SH-SY5Y (cell line): ENCODE results near the gene HAPSTR1.

ENCODE experiments used
- GATA2 ChIP-seq: IDR thresholded peaks from 2 replicates; pipeline ENCODE4 v1.6.1; 2011; ENCODE audit warnings: mild to moderate bottlenecking, low read depth, low read length
- GATA3 ChIP-seq: IDR thresholded peaks from 2 replicates; pipeline ENCODE4 v1.6.1; 2011; ENCODE audit warnings: low read depth, mild to moderate bottlenecking, low read length, moderate library complexity

Gene HAPSTR1

GRCh38 chr16:9058211-9058610 lies 33.2 kb upstream of the HAPSTR1 start:
- TF ChIP-seq GATA2: no peak
- no peak for TF ChIP-seq GATA3

DNA sequence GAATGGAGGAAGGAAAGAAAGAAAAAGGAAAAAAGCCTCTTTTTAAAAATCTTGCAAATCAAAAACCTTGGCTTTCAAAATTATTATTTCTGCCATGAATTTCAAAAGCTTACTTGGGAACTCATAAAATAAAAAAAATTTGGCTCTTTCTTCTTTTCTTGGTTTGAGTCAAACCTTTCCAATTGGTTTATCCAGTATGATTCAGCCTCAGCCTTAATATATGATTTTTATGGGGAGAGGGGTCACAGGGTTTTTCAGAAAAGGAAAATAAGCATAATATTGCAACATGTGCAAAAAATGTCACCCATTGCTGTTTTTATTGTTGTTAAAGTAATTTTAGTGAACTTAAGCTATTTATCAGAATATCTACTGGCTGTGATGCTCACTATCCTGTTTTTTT lies 31.2 kb upstream of the HAPSTR1 start:
- TF ChIP-seq GATA2 (no peak), GATA3 (no peak)

- TF ChIP-seq GATA3 (no peak), GATA2 (no peak; the same call in 1 of the 2 replicates)
Measured at GRCh38 chr16:9061358-9061813, 30.1 kb upstream of the HAPSTR1 start.

DNA sequence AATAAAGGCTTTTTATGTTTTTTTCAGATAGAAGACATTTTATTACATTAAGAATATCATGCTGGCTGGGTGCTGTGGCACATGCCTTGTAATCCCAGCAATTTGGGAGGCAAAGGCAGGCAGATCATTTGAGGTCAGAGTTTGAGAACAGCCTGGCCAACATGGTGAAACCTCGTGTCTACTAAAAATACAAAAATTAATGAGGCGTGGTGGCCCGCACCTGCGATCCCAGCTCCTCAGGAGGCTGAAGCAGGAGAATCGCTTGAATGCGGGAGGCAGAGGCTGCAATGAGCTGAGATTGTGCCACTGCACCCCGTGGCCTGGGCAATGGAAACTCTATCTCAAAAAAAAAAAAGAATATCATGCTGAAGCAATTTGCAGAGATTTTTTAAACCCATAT lies 29.1 kb upstream of the HAPSTR1 start:
- TF ChIP-seq GATA2 (no peak), GATA3 (no peak)

DNA sequence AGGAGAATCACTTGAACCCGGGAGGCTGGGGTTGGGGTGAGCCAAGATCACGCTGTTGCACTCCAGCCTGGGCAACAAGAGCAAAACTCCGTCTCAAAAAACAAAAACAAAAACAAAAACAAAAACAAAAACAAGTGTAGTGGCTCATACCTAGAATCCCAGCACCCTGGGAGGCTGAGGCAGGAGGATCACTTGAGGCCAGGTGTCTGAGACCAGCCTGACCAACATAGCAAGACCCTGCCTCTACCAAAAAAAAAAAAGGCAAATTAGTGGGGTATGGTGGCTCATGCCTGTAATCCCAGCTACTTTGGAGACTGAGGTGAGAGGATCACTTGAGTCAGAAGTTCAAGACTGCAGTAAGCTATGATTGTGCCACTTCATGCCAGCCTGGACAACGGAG lies 26.4 kb upstream of the HAPSTR1 start:
- TF ChIP-seq GATA2 (no peak), GATA3 (no peak)

DNA sequence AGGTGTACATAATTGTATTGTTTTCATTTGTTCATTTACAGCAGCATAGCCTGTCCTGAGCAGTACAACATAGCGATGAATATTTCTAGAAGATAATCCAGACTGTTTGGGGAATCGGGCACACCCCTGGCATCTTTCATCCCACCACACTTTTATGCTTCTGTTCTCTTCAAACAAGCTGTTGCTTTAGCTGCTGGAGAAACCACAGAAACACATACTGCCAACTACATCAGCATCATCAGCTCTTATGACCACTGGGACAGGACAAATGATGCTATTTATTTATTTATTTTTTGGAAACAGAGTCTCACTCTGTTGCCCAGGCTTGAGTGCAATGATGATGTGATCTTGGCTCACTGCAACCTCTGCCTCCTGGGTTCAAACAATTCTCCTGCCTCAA lies 22.6 kb upstream of the HAPSTR1 start:
- TF ChIP-seq GATA2 (no peak), GATA3 (no peak)

DNA sequence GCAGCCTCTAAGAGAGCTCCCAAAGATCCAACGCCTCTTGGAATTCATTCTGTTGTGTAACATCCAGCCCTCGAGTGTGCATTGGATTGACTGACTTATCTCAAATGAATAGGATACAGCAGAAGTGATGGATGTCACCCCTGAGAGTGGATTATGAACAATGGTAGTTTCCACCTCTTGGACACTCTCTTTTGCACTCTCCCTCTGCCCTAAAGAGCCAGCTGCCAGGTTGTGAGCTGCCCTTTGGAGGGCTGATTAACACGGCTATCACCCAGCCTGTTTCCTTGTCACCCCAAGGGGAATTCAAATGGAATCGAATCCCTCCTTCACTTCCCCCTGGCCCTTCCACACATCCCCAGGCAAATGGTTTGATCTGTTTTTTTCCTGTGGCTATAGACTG lies 21.2 kb upstream of the HAPSTR1 start:
- TF ChIP-seq GATA3 (no peak), GATA2 (no peak)

DNA sequence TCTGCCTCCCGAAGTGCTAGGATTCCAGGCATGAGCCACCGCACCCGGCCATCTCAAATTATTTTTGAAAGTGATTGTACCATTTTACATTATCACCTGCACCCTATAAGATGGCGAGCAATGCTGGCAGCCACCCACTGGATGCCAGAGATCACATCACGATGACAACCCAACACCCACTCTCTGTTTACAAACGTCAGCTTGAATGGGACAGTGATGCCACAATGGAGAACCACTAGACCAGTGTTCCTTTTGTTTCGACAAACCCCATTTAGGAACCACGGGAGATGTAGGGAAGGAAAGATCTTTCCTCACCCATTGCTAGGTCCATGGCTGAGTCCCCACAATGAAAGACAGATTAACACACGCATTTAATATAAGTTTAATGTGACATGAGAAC lies 20.1 kb upstream of the HAPSTR1 start:
- TF ChIP-seq GATA2 (no peak), GATA3 (no peak)

DNA sequence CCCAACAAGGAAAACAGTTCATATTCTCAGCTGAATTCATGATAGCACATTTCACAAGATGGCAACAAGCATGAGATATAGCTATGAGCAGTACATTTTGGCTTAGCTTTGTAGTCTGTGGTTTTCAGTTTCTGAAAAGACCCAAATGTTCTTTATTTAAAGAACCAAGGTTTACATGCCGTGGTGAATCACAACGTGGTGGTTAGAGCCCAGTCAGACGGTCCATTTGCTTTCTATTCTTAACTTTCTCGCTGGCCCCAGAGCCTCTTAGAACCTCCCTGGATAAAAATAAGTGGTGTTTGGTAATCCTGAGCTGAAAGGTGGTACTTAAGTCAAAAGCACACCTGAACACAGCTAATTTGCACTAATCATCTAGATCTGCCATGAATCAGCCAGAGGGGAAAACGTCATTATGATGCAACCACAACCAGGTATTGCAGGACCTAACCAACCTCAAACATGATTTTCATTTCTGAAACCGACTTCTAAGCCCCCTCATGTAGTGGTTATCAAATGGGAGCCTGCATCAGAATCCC lies 18.6 kb upstream of the HAPSTR1 start:
- no peak for TF ChIP-seq GATA3

DNA sequence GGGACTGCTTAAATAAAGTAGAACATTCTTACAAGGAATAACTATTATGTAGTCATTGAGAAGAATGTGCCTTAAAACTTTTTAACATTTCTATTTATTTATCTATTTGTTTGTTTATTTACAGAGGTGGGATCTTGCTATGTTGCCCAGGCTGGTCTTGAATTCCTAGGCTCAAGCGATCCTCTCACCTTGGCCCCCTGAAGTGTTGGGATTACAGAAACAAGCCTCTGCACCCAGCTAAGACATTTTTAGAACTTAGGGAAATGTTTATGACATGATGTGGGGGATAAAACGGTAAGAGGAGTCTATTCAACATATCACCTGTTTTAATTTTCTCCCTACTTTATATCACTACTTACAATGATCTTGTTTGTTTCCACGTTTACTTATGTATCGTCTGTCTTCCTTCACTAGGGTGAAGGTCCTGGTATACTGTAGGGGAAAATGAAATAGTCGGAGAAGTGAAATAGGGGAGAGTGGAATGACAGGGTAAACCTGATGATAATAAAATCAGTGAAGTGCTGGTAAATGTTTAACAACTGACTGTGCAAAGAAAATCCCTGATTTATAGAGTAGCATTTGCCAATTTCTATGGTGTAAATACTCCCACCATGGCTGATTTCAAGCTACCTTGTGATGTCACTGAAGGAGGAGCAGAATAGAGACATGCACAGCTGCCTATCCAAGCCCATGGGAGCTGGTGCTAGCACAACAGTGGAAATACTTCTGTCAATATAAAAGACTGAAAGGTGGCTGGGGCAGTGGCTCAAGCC lies 16.0 kb upstream of the HAPSTR1 start:
- TF ChIP-seq GATA2 (no peak), GATA3 (no peak)

DNA sequence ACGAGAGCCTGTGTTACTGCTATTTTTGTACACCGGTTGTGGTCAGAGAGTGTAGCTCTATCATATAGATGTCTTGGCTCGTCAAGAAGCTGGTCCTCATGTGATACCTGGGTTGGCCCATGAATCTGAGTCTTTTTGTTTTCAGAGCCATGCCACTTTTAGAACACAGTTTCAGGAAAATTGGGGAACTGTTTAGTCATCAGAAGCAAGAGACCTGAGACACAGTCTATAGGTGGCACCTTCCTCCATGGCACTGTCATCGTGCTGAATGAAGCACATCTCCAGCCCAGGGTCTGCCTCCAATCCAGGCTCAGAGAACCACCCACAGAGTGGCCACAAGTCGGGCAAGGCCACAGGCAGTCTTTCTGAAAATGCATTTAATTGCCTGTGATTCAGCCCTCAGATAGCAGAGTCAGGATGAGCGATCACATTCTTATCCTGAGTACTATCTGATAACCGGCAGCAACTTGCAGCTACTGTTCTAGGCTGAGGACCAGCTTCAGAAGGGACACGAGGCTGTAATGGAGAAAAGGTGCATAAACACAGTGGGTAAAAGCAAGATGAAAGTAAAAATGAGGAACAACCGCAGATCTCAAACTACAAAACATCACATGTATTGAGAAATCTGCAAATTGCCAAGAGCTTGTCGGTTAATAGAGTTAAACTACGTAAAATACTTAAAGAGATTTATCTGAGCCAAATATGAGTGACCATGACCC lies 14.2 kb upstream of the HAPSTR1 start:
- peak; percentile 85 for TF ChIP-seq GATA2
- TF ChIP-seq GATA3: peak; percentile 44; the same call in 1 of the 2 replicates

DNA sequence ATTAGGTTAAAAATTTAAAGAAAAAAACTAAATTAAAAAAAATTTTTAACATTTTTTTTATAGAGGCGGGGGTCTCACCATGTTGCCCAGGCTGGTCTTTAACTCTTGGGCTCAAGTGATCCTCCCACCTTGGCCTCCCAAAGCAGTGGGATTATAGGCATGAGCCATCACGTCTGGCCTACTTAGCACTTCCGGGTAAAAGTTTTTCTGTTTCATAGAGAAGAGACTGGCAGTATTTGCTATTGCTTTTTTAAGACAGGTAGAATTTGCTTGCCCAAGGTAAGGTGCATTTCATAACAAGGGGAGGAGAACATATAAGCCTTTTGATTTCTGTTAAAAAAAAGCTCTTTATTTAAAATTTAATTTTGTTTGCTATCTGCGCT lies 12.0 kb upstream of the HAPSTR1 start:
- TF ChIP-seq GATA2 (no peak), GATA3 (no peak)

GRCh38 chr16:9081158-9081557 lies 10.3 kb upstream of the HAPSTR1 start:
- TF ChIP-seq GATA3 (no peak), GATA2 (no peak)

DNA sequence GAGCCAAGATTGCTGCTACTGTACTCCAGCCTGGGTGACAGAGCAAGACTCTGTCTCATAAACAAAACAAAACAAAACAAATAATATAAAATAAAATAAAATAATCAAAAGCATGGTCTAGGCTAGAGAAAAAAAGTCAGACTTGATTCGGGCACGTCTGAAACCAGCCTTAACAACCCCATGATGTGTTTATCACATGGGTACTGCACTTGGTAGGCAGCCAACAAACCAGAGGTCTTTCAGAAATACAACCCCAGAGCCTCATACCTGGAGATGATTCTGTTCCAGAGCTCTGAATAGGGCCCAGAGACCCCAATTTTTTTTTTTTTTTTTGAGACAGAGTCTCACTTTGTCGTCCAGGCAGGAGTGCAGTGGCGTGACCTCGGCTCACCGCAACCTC lies 9.6 kb upstream of the HAPSTR1 start:
- TF ChIP-seq GATA3 (no peak), GATA2 (no peak)

DNA sequence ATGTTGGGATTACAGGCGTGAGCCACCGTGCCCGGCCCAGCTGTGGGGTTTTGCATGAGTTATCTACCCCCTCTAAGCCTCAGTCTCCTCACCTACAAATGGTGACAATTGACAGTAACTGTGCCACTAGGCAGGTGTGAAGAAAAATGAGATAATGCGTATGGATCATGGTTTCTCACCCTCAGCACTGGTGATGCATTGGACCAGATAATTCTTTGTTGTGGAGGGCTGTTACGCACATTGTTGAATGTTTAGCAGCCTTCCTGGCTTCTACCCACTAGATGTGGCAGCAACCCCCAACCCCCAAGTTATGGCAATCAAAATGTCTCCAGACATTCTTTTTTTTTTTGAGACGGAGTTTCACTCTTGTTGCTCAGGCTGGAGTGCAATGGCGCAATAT lies 9.0 kb upstream of the HAPSTR1 start:
- no peak for TF ChIP-seq GATA2
- TF ChIP-seq GATA3: no peak

DNA sequence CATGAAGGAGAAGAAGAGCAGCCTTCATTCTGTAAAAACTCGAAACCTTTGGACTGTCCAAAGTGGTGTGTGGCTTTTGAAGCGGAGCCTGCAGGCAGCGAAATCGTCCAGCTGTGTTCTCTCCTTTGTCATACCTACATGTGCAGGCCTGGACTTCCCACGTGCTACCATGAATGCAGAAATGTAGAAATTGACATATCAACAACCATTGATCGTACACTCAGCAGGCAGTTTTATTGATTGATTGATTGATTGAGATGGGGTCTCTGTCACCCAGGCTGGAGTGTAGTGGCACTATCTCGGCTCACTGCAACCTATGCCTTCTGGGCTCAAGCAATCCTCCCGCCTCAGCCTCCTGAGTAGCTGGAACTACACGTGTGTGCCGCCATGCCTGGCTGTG lies 2.6 kb upstream of the HAPSTR1 start:
- TF ChIP-seq GATA2 (no peak), GATA3 (no peak)
